Muscle of leg (tissue), 11 donors: ENCODE data around the gene NUP188. TPM values are rescaled to one million over a fixed set of nuclear protein-coding genes. Genes with fewer than 3 reads are reported as not detected.

Experiments
- DNase-seq: peaks from one replicate; pipeline ENCODE4 v3.0.0; 2013
- H3K27ac ChIP-seq: one replicate; pipeline ENCODE4 v1.5.1; 2013; ENCODE audit warnings: mild to moderate bottlenecking, low read length, control low read depth
- H3K27me3 ChIP-seq: one replicate; pipeline ENCODE4 v1.6.1; 2013; ENCODE audit warnings: low read length; ENCODE audit not compliant: control insufficient read depth, insufficient read depth
- H3K36me3 ChIP-seq: one replicate; pipeline ENCODE4 v1.6.1; 2013; ENCODE audit warnings: low read length; ENCODE audit not compliant: control insufficient read depth, insufficient read depth
- H3K4me1 ChIP-seq: one replicate; pipeline ENCODE4 v1.6.1; 2013; ENCODE audit warnings: low read length; ENCODE audit not compliant: control insufficient read depth, insufficient read depth
- H3K4me3 ChIP-seq: one replicate; pipeline ENCODE4 v1.5.1; 2013; ENCODE audit warnings: low read length, control low read depth
- H3K9me3 ChIP-seq: replicated peaks from 2 replicates; pipeline ENCODE4 v1.6.1; 2013; ENCODE audit warnings: low read depth, low read length; ENCODE audit not compliant: control insufficient read depth
- WGBS: methylation state at CpG from one replicate; pipeline ENCODE4 v1.1.5; 2013; ENCODE audit warnings: missing lambda C conversion rate; ENCODE audit not compliant: insufficient coverage; 5-methylcytosine and 5-hydroxymethylcytosine counted together
- polyA plus RNA-seq, 8 donors: library from polyadenylated mRNA; unstranded; fragments of 120-200 nt; gene quantifications; one replicate each; pipeline versions ENCODE4 v1.2.1 to v1.2.3, GENCODE V29; 2013; ENCODE audit warnings: inconsistent platforms in 1 of 8, low replicate concordance in 1 of 8; ENCODE audit not compliant: insufficient read length in 8 of 8, insufficient read depth in 1 of 8
- total RNA-seq: library from RNA; stranded (reverse); fragments of 120-200 nt; gene quantifications from one replicate; pipeline ENCODE4 v1.2.4, GENCODE V29; 2013

NUP188 gene
- total and polyA plus RNA-seq, 9 donors = 21.7 to 41.5 (median 34.3) TPM

- 32% methylated on average over 8 of the region's 10 CpGs for WGBS
- peak; percentile 50 for DNase-seq
Observed at GRCh38 chr9:128927731-128928411, 19.6 kb upstream of the NUP188 start.

DNA sequence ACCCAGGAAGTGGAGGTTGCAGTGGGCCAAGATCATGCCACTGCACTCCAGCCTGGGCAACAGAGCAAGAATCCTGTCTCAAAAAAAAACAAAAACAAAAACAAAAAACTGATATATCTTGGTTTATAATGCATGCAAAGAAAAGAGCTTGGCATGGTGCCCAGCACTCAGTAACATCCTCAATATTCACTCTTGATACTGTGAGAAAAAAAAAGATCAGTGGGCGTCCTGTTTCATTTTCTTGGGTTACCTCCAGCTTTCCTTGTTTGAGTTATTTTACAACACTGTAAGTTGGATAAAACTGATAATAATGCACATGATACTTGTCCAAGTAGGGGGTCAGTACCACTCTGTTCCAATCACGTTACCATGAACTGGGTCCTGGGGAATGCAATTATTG lies 18.9 kb upstream of the NUP188 start:
- H3K27me3 ChIP-seq = no peaks in the 10 kb centered on the region
- H3K4me3 ChIP-seq = no peak overlapping the region
- 86% methylated on average over 1 of the region's 2 CpGs for WGBS
- no peaks in the 10 kb centered on the region for H3K9me3 ChIP-seq
- peaks cover 12% of the 10 kb centered on the region for H3K36me3 ChIP-seq
- no peak overlapping the region for H3K27ac ChIP-seq
- peaks cover 3% of the 10 kb centered on the region for H3K4me1 ChIP-seq
- no peak for DNase-seq

More at GRCh38 chr9:128927731-128928411, 19.6 kb upstream of the NUP188 start:
- Histone ChIP-seq H3K27me3 (no peaks in the 10 kb centered on the region), H3K4me1 (peaks cover 6% of the 10 kb centered on the region), H3K9me3 (no peaks in the 10 kb centered on the region), H3K36me3 (peaks cover 7% of the 10 kb centered on the region), H3K4me3 (no peak overlapping the region), H3K27ac (no peak overlapping the region)

- Histone ChIP-seq H3K9me3 (no peaks in the 10 kb centered on the region), H3K4me1 (peaks cover 3% of the 10 kb centered on the region), H3K4me3 (no peak overlapping the region), H3K27ac (no peak overlapping the region), H3K27me3 (no peaks in the 10 kb centered on the region), H3K36me3 (peaks cover 17% of the 10 kb centered on the region)
- WGBS = 100% methylated on average over 1 of the region's 4 CpGs
- no peak for DNase-seq
Observed at GRCh38 chr9:128929560-128929959, 17.9 kb upstream of the NUP188 start.

GRCh38 chr9:128933731-128934130 lies 13.8 kb upstream of the NUP188 start:
- Histone ChIP-seq H3K27ac (no peak overlapping the region), H3K4me3 (no peak overlapping the region), H3K9me3 (no peaks in the 10 kb centered on the region), H3K4me1 (no peaks in the 10 kb centered on the region), H3K27me3 (no peaks in the 10 kb centered on the region), H3K36me3 (peaks cover 29% of the 10 kb centered on the region)
- DNase-seq = no peak
- WGBS = 87% methylated on average over 3 of the region's 5 CpGs

DNA sequence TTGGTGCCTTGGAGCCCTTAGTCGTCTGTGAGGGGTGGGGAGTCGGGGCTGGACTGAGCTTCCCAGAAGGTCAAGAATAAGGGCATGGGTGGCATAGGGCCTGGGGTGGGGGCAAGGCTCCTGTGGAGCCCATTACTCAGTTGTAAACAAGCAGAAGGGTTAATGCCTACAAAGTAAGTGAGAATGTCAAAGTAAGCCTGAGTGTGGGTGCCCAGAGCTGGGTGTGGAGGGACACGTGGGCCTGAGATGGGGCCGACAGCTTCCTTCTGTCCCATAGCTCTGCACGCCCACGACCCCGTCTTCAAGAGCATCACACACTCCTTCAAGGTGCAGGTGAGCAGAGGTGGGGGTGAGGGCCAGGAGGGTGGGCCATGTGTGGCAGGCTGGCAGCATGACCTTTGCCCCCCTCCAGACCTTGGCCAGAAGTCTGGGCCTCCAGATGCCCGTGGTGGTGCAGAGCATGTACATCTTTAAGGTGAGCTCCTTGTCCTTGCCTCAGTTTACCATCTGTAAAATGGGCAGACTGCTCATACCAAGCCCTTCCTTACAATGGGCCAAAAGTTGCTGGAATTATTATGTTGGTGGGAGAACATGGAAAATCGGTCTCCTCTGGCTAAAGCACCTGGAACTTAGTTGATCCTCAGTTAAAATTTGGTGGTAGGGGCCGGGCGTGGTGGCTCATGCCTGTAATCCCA lies 11.2 kb upstream of the NUP188 start:
- H3K36me3 ChIP-seq = peaks cover 41% of the 10 kb centered on the region
- no peak for DNase-seq
- H3K27ac ChIP-seq = no peak overlapping the region
- 82% methylated on average over 5 of the region's 11 CpGs for WGBS
- H3K27me3 ChIP-seq = no peaks in the 10 kb centered on the region
- H3K4me1 ChIP-seq = no peaks in the 10 kb centered on the region
- H3K9me3 ChIP-seq = no peaks in the 10 kb centered on the region
- no peak overlapping the region for H3K4me3 ChIP-seq

- Histone ChIP-seq H3K4me3 (no peak overlapping the region), H3K4me1 (no peaks in the 10 kb centered on the region), H3K27me3 (no peaks in the 10 kb centered on the region), H3K36me3 (peaks cover 51% of the 10 kb centered on the region), H3K27ac (no peak overlapping the region), H3K9me3 (no peaks in the 10 kb centered on the region)
- no peak for DNase-seq
- WGBS = 85% methylated on average over 4 of the region's 9 CpGs
Observed at GRCh38 chr9:128937310-128938165, 10.0 kb upstream of the NUP188 start.

DNA sequence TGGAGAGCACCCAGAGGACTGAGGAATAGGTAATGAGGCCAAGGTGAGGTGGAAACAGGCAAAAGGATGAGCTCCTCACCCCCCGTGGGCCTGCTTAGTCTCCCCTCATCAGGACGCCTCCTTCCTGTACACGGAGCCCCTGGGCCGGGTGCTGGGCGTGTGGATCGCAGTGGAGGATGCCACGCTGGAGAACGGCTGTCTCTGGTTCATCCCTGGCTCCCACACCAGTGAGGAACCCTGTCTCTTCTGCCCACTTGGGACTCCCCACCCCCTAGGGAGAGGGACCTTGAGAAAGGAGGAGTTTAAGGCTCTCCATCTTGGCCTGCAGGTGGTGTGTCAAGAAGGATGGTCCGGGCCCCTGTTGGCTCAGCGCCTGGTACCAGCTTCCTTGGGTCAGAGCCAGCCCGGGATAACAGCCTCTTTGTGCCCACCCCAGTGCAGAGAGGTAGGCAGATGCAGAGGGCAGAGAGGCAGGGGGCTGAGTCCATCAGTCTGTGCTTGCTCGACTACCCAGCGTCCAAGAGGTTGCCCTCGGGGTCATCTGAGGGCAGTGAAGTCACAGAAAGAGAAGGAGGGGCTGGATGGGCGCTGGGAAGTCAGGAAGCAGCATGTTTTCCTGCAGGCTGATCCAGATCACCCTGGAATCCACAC lies 7.1 kb upstream of the NUP188 start:
- Histone ChIP-seq H3K9me3 (no peaks in the 10 kb centered on the region), H3K4me3 (no peak overlapping the region), H3K4me1 (no peaks in the 10 kb centered on the region), H3K36me3 (peaks cover 47% of the 10 kb centered on the region), H3K27ac (no peak overlapping the region), H3K27me3 (no peaks in the 10 kb centered on the region)
- WGBS = 68% methylated on average over 8 of the region's 15 CpGs
- no peak for DNase-seq

DNA sequence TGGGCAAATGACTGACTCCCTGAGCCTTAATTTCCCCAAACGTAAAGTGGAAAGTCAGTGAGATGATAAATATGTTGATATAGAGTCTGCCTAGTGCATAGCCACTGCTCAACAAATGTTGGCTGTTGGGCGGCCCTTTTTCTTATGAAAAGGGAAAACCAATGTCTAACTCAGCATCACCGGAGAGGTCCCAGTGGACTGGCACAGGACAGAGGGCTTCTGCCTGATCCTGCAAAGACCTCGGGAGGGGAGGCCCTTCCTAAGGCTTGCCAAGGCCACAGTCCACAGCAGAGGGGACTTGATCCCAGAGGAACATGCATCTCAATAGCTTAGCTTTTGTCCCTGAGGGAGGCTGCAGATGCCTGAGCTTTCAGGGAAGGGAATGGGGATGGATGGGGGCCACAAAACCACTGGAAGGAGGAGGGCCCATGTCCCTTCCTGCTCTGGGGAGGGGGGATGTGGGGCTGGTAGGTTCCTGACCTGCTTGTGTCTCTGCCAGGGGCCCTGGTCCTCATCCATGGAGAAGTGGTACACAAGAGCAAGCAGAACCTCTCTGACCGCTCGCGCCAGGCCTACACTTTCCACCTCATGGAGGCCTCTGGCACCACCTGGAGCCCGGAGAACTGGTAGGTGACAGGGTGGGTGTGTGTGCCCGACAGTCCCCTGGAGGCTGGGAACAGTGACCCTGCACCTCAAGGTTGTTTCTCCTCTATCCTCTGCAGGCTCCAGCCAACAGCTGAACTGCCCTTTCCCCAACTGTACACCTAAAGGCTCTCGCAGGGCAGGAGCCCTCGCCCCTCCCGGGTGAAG lies 6.3 kb upstream of the NUP188 start:
- 94% methylated on average over 5 of the region's 12 CpGs for WGBS
- H3K27ac ChIP-seq = no peak overlapping the region
- H3K36me3 ChIP-seq = peaks cover 49% of the 10 kb centered on the region
- H3K27me3 ChIP-seq = no peaks in the 10 kb centered on the region
- no peak overlapping the region for H3K4me3 ChIP-seq
- no peaks in the 10 kb centered on the region for H3K9me3 ChIP-seq
- H3K4me1 ChIP-seq = peaks cover 1% of the 10 kb centered on the region
- no peak for DNase-seq

DNA sequence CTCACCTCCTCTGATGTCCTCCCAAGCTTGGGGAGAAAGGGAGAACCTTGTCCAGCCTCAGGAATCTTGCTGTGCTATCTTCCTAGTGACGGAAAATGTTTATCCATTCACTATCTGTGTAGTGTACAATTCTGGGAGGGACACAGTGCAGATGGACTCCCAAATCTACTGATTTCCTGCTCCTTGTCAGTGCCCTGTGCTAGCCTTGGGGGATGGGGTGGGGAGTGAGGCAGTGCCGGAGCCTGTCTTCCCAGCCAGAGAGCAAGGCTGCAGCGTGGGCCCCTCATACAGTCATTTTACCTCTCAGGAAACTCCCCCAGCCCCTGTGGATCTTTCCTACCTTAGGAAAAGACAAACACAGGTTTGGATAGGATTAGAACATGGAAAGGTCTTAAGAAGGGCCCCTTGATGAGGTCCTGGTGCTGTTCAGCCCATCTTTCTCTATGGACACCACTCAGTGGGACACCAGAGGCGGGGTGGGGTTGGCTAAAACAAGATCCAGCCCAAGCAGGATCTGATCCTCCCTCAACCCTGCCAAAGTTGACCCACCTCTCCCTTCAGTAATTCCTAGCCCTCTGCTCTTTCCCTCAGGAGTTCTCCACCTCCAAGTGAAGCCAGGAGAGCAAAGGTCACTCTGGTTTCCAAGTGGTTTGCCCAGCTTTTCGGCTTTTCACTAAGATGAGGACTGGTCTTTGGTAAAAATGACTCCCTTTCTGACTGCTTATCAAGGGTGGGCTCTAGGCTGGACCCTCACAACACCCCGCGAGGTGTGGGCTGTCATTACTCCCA lies 3.5 kb upstream of the NUP188 start:
- WGBS = 94% methylated on average over 3 of the region's 7 CpGs
- H3K4me3 ChIP-seq = no peak overlapping the region
- H3K4me1 ChIP-seq = peaks cover 15% of the 10 kb centered on the region
- no peaks in the 10 kb centered on the region for H3K27me3 ChIP-seq
- no peak for DNase-seq
- no peaks in the 10 kb centered on the region for H3K9me3 ChIP-seq
- H3K27ac ChIP-seq = no peak overlapping the region
- peaks cover 40% of the 10 kb centered on the region for H3K36me3 ChIP-seq
